GM23248 (cell line): ENCODE data around the gene ZNF470. TPM values are rescaled to one million over a fixed set of nuclear protein-coding genes. Genes with fewer than 3 reads are reported as not detected.

Source experiments
- DNase-seq: peaks from one replicate; pipeline ENCODE4 v3.0.0-alpha.2; 2015
- H2AFZ ChIP-seq: fragments of 200-600 bp; sonication (generic); 2 replicates; pipeline ENCODE4 v1.6.1; 2016; ENCODE audit warnings: antibody characterized with exemption
- H3F3A ChIP-seq: fragments of 200-600 bp; sonication (generic); 2 replicates; pipeline ENCODE4 v1.6.1; 2016; ENCODE audit warnings: mild to moderate bottlenecking, antibody characterized with exemption, mixed run types; ENCODE audit not compliant: insufficient read depth
- H3K27ac ChIP-seq: fragments of 200-600 bp; sonication (generic); 2 replicates; pipeline ENCODE4 v1.5.1; 2016; ENCODE audit warnings: mild to moderate bottlenecking
- H3K27me3 ChIP-seq: fragments of 200-600 bp; sonication (generic); replicated peaks from 2 replicates; pipeline ENCODE4 v1.6.1; 2016; ENCODE audit warnings: mild to moderate bottlenecking; ENCODE audit not compliant: insufficient read depth
- H3K36me3 ChIP-seq: fragments of 200-600 bp; sonication (generic); 2 replicates; pipeline ENCODE4 v1.6.1; 2016; ENCODE audit warnings: low read depth, mild to moderate bottlenecking
- H3K4me1 ChIP-seq: fragments of 200-600 bp; sonication (generic); 2 replicates; pipeline ENCODE4 v1.6.1; 2016; ENCODE audit warnings: mild to moderate bottlenecking; ENCODE audit not compliant: insufficient read depth
- H3K4me2 ChIP-seq: fragments of 200-600 bp; sonication (generic); one replicate; pipeline ENCODE4 v1.6.1; 2016; ENCODE audit warnings: mild to moderate bottlenecking; ENCODE audit not compliant: unreplicated experiment
- H3K4me3 ChIP-seq: fragments of 200-600 bp; sonication (generic); 2 replicates; pipeline ENCODE4 v1.5.1; 2016; ENCODE audit warnings: mild to moderate bottlenecking
- H3K79me2 ChIP-seq: fragments of 200-600 bp; sonication (generic); 2 replicates; pipeline ENCODE4 v1.6.1; 2016; ENCODE audit warnings: mild to moderate bottlenecking; ENCODE audit not compliant: insufficient read depth
- H3K9ac ChIP-seq: fragments of 200-600 bp; sonication (generic); 2 replicates; pipeline ENCODE4 v1.6.1; 2016; ENCODE audit warnings: mild to moderate bottlenecking
- H3K9me2 ChIP-seq: fragments of 200-600 bp; sonication (generic); 2 replicates; pipeline ENCODE4 v1.6.1; 2016; ENCODE audit warnings: mixed run types, mild to moderate bottlenecking, moderate library complexity; ENCODE audit not compliant: insufficient read depth
- H3K9me3 ChIP-seq: fragments of 200-600 bp; sonication (generic); one replicate; pipeline ENCODE4 v1.6.1; 2017; ENCODE audit warnings: low read depth
- H4K20me1 ChIP-seq: fragments of 200-600 bp; sonication (generic); 2 replicates; pipeline ENCODE4 v1.6.0; 2016; ENCODE audit not compliant: insufficient read depth
- EZH2 ChIP-seq: fragments of 200-600 bp; sonication (generic); IDR thresholded peaks from 2 replicates; pipeline ENCODE4 v1.6.1; 2018; ENCODE audit warnings: antibody characterized with exemption, mild to moderate bottlenecking; ENCODE audit not compliant: insufficient read depth, poor library complexity, severe bottlenecking
- EZH2phosphoT487 ChIP-seq: fragments of 200-600 bp; sonication (generic); IDR thresholded peaks from 2 replicates; pipeline ENCODE4 v1.6.1; 2018; ENCODE audit warnings: antibody characterized with exemption, moderate library complexity, mild to moderate bottlenecking, low read depth; ENCODE audit not compliant: insufficient read depth
- WGBS, 2 experiments: methylation state at CpG; one replicate each; pipeline ENCODE4 v1.1.6; 2015 to 2017; ENCODE audit warnings: low lambda C conversion rate in 2 of 2, low coverage in 1 of 2; ENCODE audit errors: missing lambda C conversion rate in 2 of 2; 5-methylcytosine and 5-hydroxymethylcytosine counted together
- in situ Hi-C: fragments of 300-500 bp; cut with MboI; formaldehyde crosslinking; loops from 2 replicates; pipeline ENCODE4 v1.15.0; 2020
- polyA plus RNA-seq: library from polyadenylated mRNA; unstranded; fragments of >200 nt; fragmentation: Nextera tagmentation; extraction: Ambion mirVana; gene quantifications from 2 replicates; pipeline ENCODE4 v1.2.1, GENCODE V29; 2016
- total RNA-seq: library from RNA; depleted of rRNA; stranded (reverse); fragments of >200 nt; shearing (Covaris generic); gene quantifications from 2 replicates; pipeline ENCODE4 v1.2.3, GENCODE V29; 2014

Gene ZNF470
- total and polyA plus RNA-seq, 2 experiments from 2014 or later, result 3.5 TPM

- Histone ChIP-seq H3K9ac (no peak overlapping the region), H4K20me1 (no peaks in the 10 kb centered on the region), H3K27ac (no peak overlapping the region), H3K36me3 (peaks cover 73% of the 10 kb centered on the region), H2AFZ (no peak overlapping the region), H3K9me2 (no peaks in the 10 kb centered on the region), H3K79me2 (no peaks in the 10 kb centered on the region), H3K4me2 (no peak overlapping the region), H3K9me3 (peaks cover 52% of the 10 kb centered on the region), H3K4me1 (no peaks in the 10 kb centered on the region), H3F3A (peaks cover 17% of the 10 kb centered on the region), H3K27me3 (no peaks in the 10 kb centered on the region), H3K4me3 (no peak overlapping the region)
- TF ChIP-seq EZH2 (no peak), EZH2phosphoT487 (no peak)
- WGBS, 2 experiments, result 97% methylated on average over 11 of the region's 11 CpGs
- in situ Hi-C loops, result no loop called here
- no peak for DNase-seq
Observed at GRCh38 chr19:56577719-56578602, 10.7 kb downstream of the ZNF470 start.

GRCh38 chr19:56594446-56594782 is 27.1 kb downstream of the ZNF470 start:
- 47 to 100% methylated on average over 1 to 4 of the region's 4 CpGs for WGBS, 2 experiments
- no peak for DNase-seq

GRCh38 chr19:56594783-56595547 is 27.7 kb downstream of the ZNF470 start, which contains the start of gene ZNF71:
ZNF71 (plus strand) TSS chr19:56595302; CDS start chr19:56601559, 6,257 bp downstream.
- peak within 1 kb of the TSS; percentile 67 for H3K4me2 ChIP-seq
- no peak for TF ChIP-seq EZH2phosphoT487
- TF ChIP-seq EZH2, result no peak
- H3K79me2 ChIP-seq, result peaks cover 46% of the 10 kb centered on the region
- peak within 1 kb of the TSS; percentile 88 for H2AFZ ChIP-seq
- peak within 1 kb of the TSS; percentile 83 for H3K9ac ChIP-seq
- H3K4me1 ChIP-seq, result 0 out of 2 replicates have a peak, but pooled peaks cover 4% of the 10 kb centered on the region
- no peaks in the 10 kb centered on the region for H3F3A ChIP-seq
- 0 out of 2 replicates have a peak, but pooled peaks cover 6% of the 10 kb centered on the region for H3K36me3 ChIP-seq
- in situ Hi-C loops, result no loop called here
- H3K27me3 ChIP-seq, result no peaks in the 10 kb centered on the region
- H3K9me3 ChIP-seq, result no peaks in the 10 kb centered on the region
- 1 to 6% methylated on average over 47 to 52 of the region's 52 CpGs for WGBS, 2 experiments
- peak; percentile 93 for DNase-seq
- H4K20me1 ChIP-seq, result 0 out of 2 replicates have a peak, but pooled peaks cover 3% of the 10 kb centered on the region
- H3K9me2 ChIP-seq, result no peaks in the 10 kb centered on the region
- H3K4me3 ChIP-seq, result peak within 1 kb of the TSS; percentile 89
- no peak within 1 kb of the TSS for H3K27ac ChIP-seq

More at GRCh38 chr19:56594446-56594782, 27.1 kb downstream of the ZNF470 start:
- Histone ChIP-seq H3K4me3 (peak overlapping the region; percentile 89), H3K9ac (peak overlapping the region; percentile 83; the same call in 1 of the 2 replicates), H4K20me1 (0 out of 2 replicates have a peak, but pooled peaks cover 3% of the 10 kb centered on the region), H3K36me3 (0 out of 2 replicates have a peak, but pooled peaks cover 6% of the 10 kb centered on the region), H3K27ac (no peak overlapping the region), H3K9me2 (no peaks in the 10 kb centered on the region), H3K4me1 (0 out of 2 replicates have a peak, but pooled peaks cover 4% of the 10 kb centered on the region), H3K27me3 (no peaks in the 10 kb centered on the region), H3K4me2 (no peak overlapping the region), H2AFZ (peak overlapping the region; percentile 88), H3K9me3 (no peaks in the 10 kb centered on the region), H3K79me2 (peaks cover 43% of the 10 kb centered on the region), H3F3A (no peaks in the 10 kb centered on the region)
- in situ Hi-C loops, result no loop called here
- TF ChIP-seq EZH2phosphoT487 (no peak), EZH2 (no peak)

GRCh38 chr19:56595548-56595899 is 28.3 kb downstream of the ZNF470 start:
- no peaks in the 10 kb centered on the region for H3F3A ChIP-seq
- peak overlapping the region; percentile 88 for H2AFZ ChIP-seq
- H3K4me2 ChIP-seq, result peak overlapping the region; percentile 67
- no peak for DNase-seq
- 0 to 2% methylated on average over 2 to 4 of the region's 4 CpGs for WGBS, 2 experiments
- peaks cover 48% of the 10 kb centered on the region for H3K79me2 ChIP-seq
- no peaks in the 10 kb centered on the region for H3K9me2 ChIP-seq
- peak overlapping the region; percentile 83 for H3K9ac ChIP-seq
- no peak for TF ChIP-seq EZH2phosphoT487
- no peak for TF ChIP-seq EZH2
- H3K4me3 ChIP-seq, result peak overlapping the region; percentile 89
- H3K27me3 ChIP-seq, result no peaks in the 10 kb centered on the region
- 0 out of 2 replicates have a peak, but pooled peaks cover 4% of the 10 kb centered on the region for H3K4me1 ChIP-seq
- 0 out of 2 replicates have a peak, but pooled peaks cover 3% of the 10 kb centered on the region for H4K20me1 ChIP-seq
- no peaks in the 10 kb centered on the region for H3K9me3 ChIP-seq
- in situ Hi-C loops, result no loop called here
- no peak overlapping the region for H3K27ac ChIP-seq
- H3K36me3 ChIP-seq, result 0 out of 2 replicates have a peak, but pooled peaks cover 6% of the 10 kb centered on the region
